Heart left ventricle (tissue), 16 donors: ENCODE measurements around the gene KRT12. TPM values are rescaled to one million over a fixed set of nuclear protein-coding genes. Genes with fewer than 3 reads are reported as not detected.

Experiments
- ATAC-seq, 4 donors: fragments of 200-7000 bp; cut with Tn5 transposase; one replicate each; pipeline ENCODE4 v1.9.1; 2020 to 2022; ENCODE audit warnings: moderate library complexity in 4 of 4, mild to moderate bottlenecking in 3 of 4, moderate number of reproducible peaks in 1 of 4
- DNase-seq, 5 donors: peaks; one replicate each; pipeline ENCODE4 v3.0.0-alpha.2; 2020
- H3K27ac ChIP-seq, 12 donors: fragments of 200-600 bp; sonication (generic) in 4 of 12; one replicate each; pipeline versions ENCODE4 v1.5.0 to v1.8.0; 2016 to 2022; ENCODE audit warnings: mild to moderate bottlenecking in 2 of 12
- H3K27me3 ChIP-seq, 9 donors: fragments of 200-600 bp; sonication (generic) in 2 of 9; one replicate each; pipeline versions ENCODE4 v1.5.1 to v1.8.0; 2016 to 2022; ENCODE audit warnings: mild to moderate bottlenecking in 3 of 9
- H3K36me3 ChIP-seq, 9 donors: fragments of 200-600 bp; sonication (generic) in 2 of 9; one replicate each; pipeline versions ENCODE4 v1.5.0 to v1.8.0; 2018 to 2022; ENCODE audit warnings: mild to moderate bottlenecking in 2 of 9
- H3K4me1 ChIP-seq, 12 donors: fragments of 200-600 bp; sonication (generic) in 4 of 12; one replicate each; pipeline versions ENCODE4 v1.5.0 to v1.8.0; 2016 to 2022; ENCODE audit warnings: mild to moderate bottlenecking in 3 of 12
- H3K4me3 ChIP-seq, 12 donors: fragments of 200-600 bp; sonication (generic) in 4 of 12; one replicate each; pipeline versions ENCODE4 v1.5.0 to v1.8.0; 2017 to 2022; ENCODE audit warnings: mild to moderate bottlenecking in 9 of 12, moderate library complexity in 4 of 12
- H3K9me3 ChIP-seq, 12 donors: fragments of 200-600 bp; sonication (generic) in 4 of 12; one replicate each; pipeline versions ENCODE4 v1.5.0 to v1.8.0; 2016 to 2022; ENCODE audit warnings: mild to moderate bottlenecking in 1 of 12
- CTCF ChIP-seq, 12 donors: fragments of 200-600 bp; sonication (generic) in 4 of 12; IDR thresholded peaks; one replicate each; pipeline versions ENCODE4 v1.5.0 to v1.8.0; 2018 to 2022; ENCODE audit warnings: antibody characterized with exemption in 12 of 12, mild to moderate bottlenecking in 5 of 12
- POLR2A ChIP-seq, 2 donors: fragments of 450-650 bp; IDR thresholded peaks; one replicate each; pipeline ENCODE4 v1.6.1; 2017; ENCODE audit warnings: antibody characterized with exemption in 2 of 2, mild to moderate bottlenecking in 2 of 2, moderate library complexity in 2 of 2
- WGBS, 4 donors: extraction: QIAGEN DNeasy Blood & Tissue Kit in 2 of 4; methylation state at CpG; one replicate each; pipeline versions ENCODE4 v1.1.5 to v1.1.7; 2013 to 2018; 5-methylcytosine and 5-hydroxymethylcytosine counted together
- intact Hi-C, 10 donors: fragments of 100-400 bp; cut with DNase I; formaldehyde crosslinking; loops; one replicate each; pipeline versions ENCODE4 v1.11.1 to v1.14.2; 2022
- polyA plus RNA-seq, 2 donors: library from polyadenylated mRNA; stranded (reverse); fragments of 200-250 nt; gene quantifications; one replicate each; pipeline ENCODE4 v1.2.3, GENCODE V29; 2013
- total RNA-seq, 9 donors: library from RNA; depleted of rRNA in 2 of 9; stranded (reverse); fragments of >200 nt in 2 of 9; fragmentation: NEBNext Ultra II Directional in 3 of 9; extraction: Animal tissue kit (Norgen Biotek cat#: 25700) in 3 of 9; gene quantifications; one replicate each; pipeline versions ENCODE4 v1.1.0 to v1.2.4, GENCODE V29; 2016 to 2023
- donor health status: ischemic (EF 13 %, LVEDD 7.1; RV severe dilation, severe dysfunction).
- donor health status: healthy with polysubstance abuse.
- donor health status: DM: no; HTN: yes; CAD: no.
- donor health status: DM: no; HTN: no; CAD: no.
- donor health status: ischemic (EF 25% LVEDD 6.9; RV normal size, moderate dysfunction).
- donor health status: ischemic (EF 25% LVEDD 5.7; RV mildly dilated, moderate dysfunction).
- donor health status: healthy.
- donor health status: DM: yes; HTN: yes; CAD: no.
- donor health status: ischemic (EF 35%, LVEDD 5.7; RV mildly dilated, moderate dysfunction).
- donor health status: nonischemic (EF 11% LVEDD 7.7; RV severe dilation, severe dysfunction).
- donor health status: DM: yes; HTN: yes; CAD: no.
- donor health status: PGD.
- donor health status: ischemic (EF 29% LVEDD 5.4; RV normal size, mild dysfunction).
- donor health status: nonischemic (EF 23%, LVEDD 6.1; RV moderate dilation, normal function).

The KRT12 gene
- total and polyA plus RNA-seq, 11 donors: not detected

GRCh38 chr17:40878044-40878443, 11.0 kb upstream of the KRT12 start:
- H3K36me3 ChIP-seq: no peaks in the 10 kb centered on the region
- DNase-seq (no peak), ATAC-seq (no peak)
- H3K4me1 ChIP-seq: no peaks in the 10 kb centered on the region
- no peaks in the 10 kb centered on the region for H3K27me3 ChIP-seq
- no peak overlapping the region for H3K4me3 ChIP-seq
- H3K27ac ChIP-seq: no peak overlapping the region
- WGBS, 4 donors: 85 to 91% (median 90%) methylated on average over 9 of the region's 9 CpGs
- no peaks in the 10 kb centered on the region for H3K9me3 ChIP-seq
- intact Hi-C loops: no loop called here
- TF ChIP-seq CTCF (IDR thresholded peaks at IDR 0.05) (no peak), POLR2A (IDR thresholded peaks at IDR 0.05) (no peak)

- H3K9me3 ChIP-seq: no peaks in the 10 kb centered on the region
- H3K27ac ChIP-seq: no peak overlapping the region
- no peak overlapping the region for H3K4me3 ChIP-seq
- DNase-seq: no peak
- no peaks in the 10 kb centered on the region for H3K36me3 ChIP-seq
- H3K27me3 ChIP-seq: peaks cover 0 to 19% (median 0%) of the 10 kb centered on the region in 9 donors
- no peak for ATAC-seq
- no peaks in the 10 kb centered on the region for H3K4me1 ChIP-seq
- TF ChIP-seq POLR2A (IDR thresholded peaks at IDR 0.05) (no peak), CTCF (IDR thresholded peaks at IDR 0.05) (no peak)
- WGBS, 4 donors: 74 to 96% (median 94%) methylated on average over 1 of the region's 1 CpG
- intact Hi-C loops: no loop called here
Observed at GRCh38 chr17:40873801-40874200, 6.8 kb upstream of the KRT12 start.

- Histone ChIP-seq H3K36me3 (no peaks in the 10 kb centered on the region), H3K9me3 (no peaks in the 10 kb centered on the region), H3K27ac (no peak overlapping the region), H3K4me3 (no peak overlapping the region), H3K27me3 (peaks cover 0 to 19% (median 0%) of the 10 kb centered on the region in 9 donors), H3K4me1 (no peaks in the 10 kb centered on the region)
- intact Hi-C loops: no loop called here
- TF ChIP-seq CTCF (IDR thresholded peaks at IDR 0.05): no peak
- TF ChIP-seq POLR2A (IDR thresholded peaks at IDR 0.05): no peak
- DNase-seq: no peak
- no peak for ATAC-seq
Observed at GRCh38 chr17:40873255-40873654, 6.2 kb upstream of the KRT12 start.

- no peaks in the 10 kb centered on the region for H3K9me3 ChIP-seq
Observed at GRCh38 chr17:40872416-40872815, 5.4 kb upstream of the KRT12 start.

More at GRCh38 chr17:40872416-40872815, 5.4 kb upstream of the KRT12 start:
- Histone ChIP-seq H3K36me3 (no peaks in the 10 kb centered on the region), H3K27ac (no peak overlapping the region), H3K27me3 (peaks cover 0 to 19% (median 0%) of the 10 kb centered on the region in 9 donors), H3K4me3 (no peak overlapping the region), H3K4me1 (no peaks in the 10 kb centered on the region)
- no peak for ATAC-seq
- DNase-seq: no peak
- TF ChIP-seq CTCF (IDR thresholded peaks at IDR 0.05) (no peak), POLR2A (IDR thresholded peaks at IDR 0.05) (no peak)
- intact Hi-C loops: no loop called here
